IPS-18c (cell line): Measurements from ENCODE around the gene MED15.

ENCODE experiments used
- H3K4me3 ChIP-seq: 2 replicates; pipeline ENCODE4 v1.7.0; 2013; ENCODE audit warnings: low read depth, mild to moderate bottlenecking, low read length, moderate library complexity; ENCODE audit not compliant: insufficient read depth
- H3K9me3 ChIP-seq: one replicate; pipeline ENCODE4 v1.6.1; 2013; ENCODE audit warnings: mild to moderate bottlenecking, low read length, moderate library complexity; ENCODE audit not compliant: control insufficient read depth, insufficient read depth

MED15 gene

GRCh38 chr22:20523086-20523983, 15.9 kb downstream of the MED15 start:
- H3K9me3 ChIP-seq, result peaks cover 5% of the 10 kb centered on the region
- no peak overlapping the region for H3K4me3 ChIP-seq

GRCh38 chr22:20524004-20524481, 16.6 kb downstream of the MED15 start:
- Histone ChIP-seq H3K9me3 (peaks cover 5% of the 10 kb centered on the region), H3K4me3 (no peak overlapping the region)

GRCh38 chr22:20525048-20525447, 17.6 kb downstream of the MED15 start:
- Histone ChIP-seq H3K4me3 (no peak overlapping the region), H3K9me3 (peaks cover 5% of the 10 kb centered on the region)

GRCh38 chr22:20526305-20526627, 18.9 kb downstream of the MED15 start:
- peaks cover 5% of the 10 kb centered on the region for H3K9me3 ChIP-seq
- no peak overlapping the region for H3K4me3 ChIP-seq

- Histone ChIP-seq H3K4me3 (no peak overlapping the region), H3K9me3 (peaks cover 5% of the 10 kb centered on the region)
Measured at GRCh38 chr22:20526628-20527355, 19.4 kb downstream of the MED15 start.

- H3K4me3 ChIP-seq, result no peak overlapping the region
- H3K9me3 ChIP-seq, result peaks cover 5% of the 10 kb centered on the region
Measured at GRCh38 chr22:20528405-20528978, 21.1 kb downstream of the MED15 start.

GRCh38 chr22:20530368-20531153, 23.2 kb downstream of the MED15 start:
- Histone ChIP-seq H3K9me3 (peaks cover 5% of the 10 kb centered on the region), H3K4me3 (no peak overlapping the region)

GRCh38 chr22:20531154-20531403, 23.7 kb downstream of the MED15 start:
- Histone ChIP-seq H3K9me3 (peaks cover 5% of the 10 kb centered on the region), H3K4me3 (no peak overlapping the region)

- Histone ChIP-seq H3K9me3 (peaks cover 2% of the 10 kb centered on the region), H3K4me3 (no peak overlapping the region)
Measured at GRCh38 chr22:20531404-20532201, 24.2 kb downstream of the MED15 start.

GRCh38 chr22:20532256-20532993, 25.0 kb downstream of the MED15 start:
- Histone ChIP-seq H3K9me3 (peaks cover 2% of the 10 kb centered on the region), H3K4me3 (no peak overlapping the region)

- Histone ChIP-seq H3K9me3 (no peaks in the 10 kb centered on the region), H3K4me3 (no peak overlapping the region)
Measured at GRCh38 chr22:20533095-20533878, 25.9 kb downstream of the MED15 start.

GRCh38 chr22:20533879-20534265, 26.5 kb downstream of the MED15 start:
- H3K9me3 ChIP-seq, result no peaks in the 10 kb centered on the region

GRCh38 chr22:20536590-20537324, 29.3 kb downstream of the MED15 start:
- Histone ChIP-seq H3K4me3 (no peak overlapping the region), H3K9me3 (peaks cover 2% of the 10 kb centered on the region)

More at GRCh38 chr22:20533879-20534265, 26.5 kb downstream of the MED15 start:
- H3K4me3 ChIP-seq, result no peak overlapping the region

GRCh38 chr22:20537325-20537756, 29.9 kb downstream of the MED15 start:
- H3K9me3 ChIP-seq, result peaks cover 2% of the 10 kb centered on the region

GRCh38 chr22:20537983-20538382, 30.6 kb downstream of the MED15 start:
- Histone ChIP-seq H3K9me3 (peaks cover 2% of the 10 kb centered on the region), H3K4me3 (no peak overlapping the region)

More at GRCh38 chr22:20537325-20537756, 29.9 kb downstream of the MED15 start:
- H3K4me3 ChIP-seq, result no peak overlapping the region
